Ureter (tissue), 1 donor: ENCODE data around the gene LRCOL1. TPM values are rescaled to one million over a fixed set of nuclear protein-coding genes. Genes with fewer than 3 reads are reported as not detected.
A peak's percentile ranks its signal among the peaks of the same experiment; 100 is the strongest.

ENCODE experiments used
- DNase-seq: peaks from one replicate; pipeline ENCODE4 v3.0.0-alpha.2; 2020; ENCODE audit warnings: low spot score
- total RNA-seq: library from RNA; stranded (reverse); gene quantifications from one replicate; pipeline ENCODE4 v1.2.4, GENCODE V29; 2023
- donor health status: DM: yes; HTN: yes; CAD: no.

LRCOL1 gene
- total RNA-seq, 1 donor from 2014 or later: not detected

GRCh38 chr12:132635076-132635955 is 24.9 kb upstream of the LRCOL1 start:
- DNase-seq: no peak

DNA sequence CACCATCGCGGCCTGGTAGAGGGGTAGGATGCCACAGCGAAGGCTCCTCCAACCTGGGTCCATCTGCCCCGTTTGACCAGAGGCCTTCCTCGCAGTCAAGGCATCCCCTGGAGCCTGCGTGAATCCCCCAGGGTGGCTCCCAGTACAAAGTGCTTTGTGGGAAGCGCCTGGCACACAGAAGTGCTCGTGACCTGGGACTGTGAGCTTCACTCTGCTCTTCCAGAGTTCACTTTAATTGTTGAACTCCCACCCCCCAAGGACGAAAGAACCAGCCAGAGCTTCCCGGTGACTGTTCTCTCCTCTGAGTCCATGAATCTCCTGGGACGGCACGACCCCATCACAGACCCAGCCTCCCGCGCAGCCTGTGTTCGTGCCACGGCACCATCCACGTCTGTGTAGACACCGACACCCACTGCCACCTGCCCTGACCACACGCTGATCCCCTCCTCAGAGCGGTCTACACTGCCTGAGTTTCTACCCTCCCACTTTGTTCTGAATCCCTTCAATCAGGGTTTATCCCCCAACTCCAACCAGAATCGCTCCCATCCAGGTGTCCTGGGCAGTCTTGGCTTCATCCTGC is 24.1 kb upstream of the LRCOL1 start:
- DNase-seq: no peak

- no peak for DNase-seq
These were observed 23.5 kb upstream of the LRCOL1 start for GRCh38 chr12:132633901-132634300.

GRCh38 chr12:132633398-132633797 is 23.0 kb upstream of the LRCOL1 start:
- DNase-seq: no peak

DNA sequence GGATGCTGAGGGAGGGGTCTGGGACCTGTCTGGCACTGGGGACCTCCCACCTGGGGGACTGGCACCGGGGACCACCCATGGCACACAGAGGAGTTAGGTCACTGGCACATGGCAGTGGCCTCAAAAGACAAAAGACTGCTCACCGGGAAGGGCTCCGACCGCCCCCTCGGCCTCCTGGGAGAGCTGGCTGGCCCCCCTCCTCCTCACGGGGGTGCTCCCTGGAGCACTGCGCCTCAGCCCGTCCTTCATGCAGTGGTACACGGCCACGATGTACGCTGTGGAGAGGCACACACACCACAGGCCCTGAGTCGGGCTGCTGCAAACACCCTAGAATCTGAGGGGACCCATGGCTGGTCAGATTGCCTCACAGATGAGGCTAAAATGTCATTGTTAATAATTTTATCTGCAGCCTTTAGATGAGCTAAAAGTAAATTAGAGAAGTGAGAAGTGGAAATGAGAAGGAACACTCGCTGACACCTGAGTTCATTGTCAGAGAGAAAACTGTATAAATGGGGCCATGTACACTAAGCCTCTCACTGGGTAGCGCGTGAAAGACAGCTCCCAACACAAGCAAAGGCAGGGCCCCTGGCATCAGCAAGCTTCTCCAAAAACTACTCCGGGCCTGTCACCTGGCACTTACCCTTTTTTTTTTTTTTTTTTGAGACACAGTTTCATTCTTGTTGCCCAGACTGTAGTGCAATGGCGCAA is 22.3 kb upstream of the LRCOL1 start:
- DNase-seq: no peak

DNA sequence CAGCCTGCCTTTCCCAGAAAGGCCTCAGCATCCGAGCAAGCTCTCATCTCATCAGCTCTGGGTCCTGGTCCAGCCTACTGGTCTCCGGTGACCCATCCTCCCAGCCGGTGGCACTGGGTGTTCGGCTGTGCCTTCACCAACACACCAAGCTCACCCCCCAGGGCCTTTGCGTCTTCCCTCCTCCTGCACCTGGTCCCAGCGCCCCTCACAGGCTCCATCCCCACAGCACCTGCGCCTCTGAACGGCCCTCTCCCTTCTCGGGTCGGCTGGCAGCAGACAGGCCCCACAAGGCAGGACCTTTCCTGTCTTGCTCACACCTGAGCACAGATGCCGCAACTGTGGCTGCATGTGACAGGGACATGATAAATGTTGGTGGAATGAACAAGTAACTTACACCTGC is 21.3 kb upstream of the LRCOL1 start:
- no peak for DNase-seq

- no peak for DNase-seq
These were observed 20.3 kb upstream of the LRCOL1 start for GRCh38 chr12:132630672-132631071.

DNA sequence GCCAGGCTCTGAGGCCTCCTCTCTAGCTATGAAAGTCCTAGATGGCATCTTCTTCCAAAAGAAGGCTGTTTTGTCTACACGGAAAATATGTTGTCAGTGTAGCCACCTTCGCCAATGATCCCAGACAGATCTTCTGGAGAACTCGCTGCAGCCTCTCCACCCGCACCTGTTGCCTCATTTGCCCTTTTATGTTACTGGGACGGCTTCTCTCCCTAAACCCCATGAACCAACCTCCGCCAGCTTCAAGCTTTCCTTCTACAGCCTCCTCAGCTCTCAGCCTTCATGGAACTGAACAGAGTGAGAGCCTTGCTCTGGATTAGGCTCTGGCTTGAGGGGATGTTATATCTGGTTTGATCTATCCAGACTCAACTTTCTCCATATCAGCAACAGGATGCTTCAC is 18.9 kb upstream of the LRCOL1 start:
- no peak for DNase-seq

DNA sequence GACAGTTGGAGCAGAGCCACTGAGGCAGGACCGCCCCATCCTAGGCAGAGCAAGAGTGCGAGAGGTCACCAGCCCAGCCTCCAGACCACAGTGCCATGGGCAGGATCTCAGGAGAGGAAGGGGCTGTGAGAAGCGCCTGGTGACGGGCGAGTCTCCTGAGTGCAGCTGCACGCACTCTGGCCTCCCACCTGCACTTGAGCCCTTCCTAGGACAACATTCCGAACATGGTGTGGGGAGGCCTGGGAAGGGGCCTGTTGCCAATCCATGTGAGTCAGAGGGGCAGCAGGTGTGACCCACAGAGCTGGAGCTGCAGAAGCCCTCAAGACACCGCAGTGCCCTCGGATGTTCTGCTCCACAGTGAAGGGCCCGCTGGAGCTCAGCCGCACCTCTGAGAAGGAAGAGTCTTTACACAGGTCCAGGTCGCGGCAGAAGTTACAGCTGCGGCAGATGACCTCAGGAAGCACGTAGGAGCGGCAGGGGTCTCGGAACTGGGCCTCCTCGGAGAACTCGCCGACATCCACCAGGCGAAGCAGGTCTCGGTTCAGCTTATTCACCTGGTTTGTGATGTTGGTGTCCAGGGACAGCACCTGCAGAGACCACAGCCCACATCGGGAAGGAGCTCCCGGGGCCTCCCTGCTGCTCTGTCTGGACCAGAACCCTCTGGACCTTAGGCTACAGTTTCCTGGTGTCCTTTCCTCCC is 15.5 kb upstream of the LRCOL1 start:
- DNase-seq: no peak

DNA sequence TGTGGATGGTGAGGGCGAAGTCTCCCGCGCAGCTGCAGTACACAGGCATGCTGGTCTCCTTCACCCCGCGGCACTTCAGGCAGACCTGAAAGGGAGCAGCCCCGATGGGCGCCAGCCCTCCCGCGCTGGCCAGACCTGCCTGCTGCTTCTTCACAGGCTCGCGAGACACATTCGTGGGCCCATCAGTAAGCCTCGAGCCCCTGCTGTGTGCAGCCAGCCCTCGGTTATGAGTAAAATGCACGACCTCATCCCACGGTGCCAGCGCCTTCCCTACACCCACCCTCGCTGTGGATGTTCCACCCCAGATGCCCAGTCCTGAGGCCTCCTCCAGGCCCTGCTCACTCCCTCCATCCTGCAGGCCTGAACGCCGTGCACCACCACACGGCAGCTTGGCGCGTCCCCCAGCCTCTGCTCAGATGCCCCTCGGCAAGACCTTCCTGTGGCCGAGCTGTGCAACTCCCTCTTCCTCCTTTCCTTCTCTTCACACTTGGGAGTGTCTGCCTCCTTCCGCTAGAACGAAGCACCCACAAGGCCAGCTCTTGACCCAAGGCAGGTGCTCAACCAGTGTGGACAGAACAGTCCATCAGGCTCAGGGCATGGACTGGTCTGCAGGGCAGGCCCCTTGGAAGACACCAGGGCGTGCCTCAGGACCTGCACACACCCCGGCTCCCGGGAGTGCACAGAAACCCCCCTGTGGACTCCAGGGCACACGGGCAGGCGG is 14.7 kb upstream of the LRCOL1 start:
- DNase-seq: no peak

DNA sequence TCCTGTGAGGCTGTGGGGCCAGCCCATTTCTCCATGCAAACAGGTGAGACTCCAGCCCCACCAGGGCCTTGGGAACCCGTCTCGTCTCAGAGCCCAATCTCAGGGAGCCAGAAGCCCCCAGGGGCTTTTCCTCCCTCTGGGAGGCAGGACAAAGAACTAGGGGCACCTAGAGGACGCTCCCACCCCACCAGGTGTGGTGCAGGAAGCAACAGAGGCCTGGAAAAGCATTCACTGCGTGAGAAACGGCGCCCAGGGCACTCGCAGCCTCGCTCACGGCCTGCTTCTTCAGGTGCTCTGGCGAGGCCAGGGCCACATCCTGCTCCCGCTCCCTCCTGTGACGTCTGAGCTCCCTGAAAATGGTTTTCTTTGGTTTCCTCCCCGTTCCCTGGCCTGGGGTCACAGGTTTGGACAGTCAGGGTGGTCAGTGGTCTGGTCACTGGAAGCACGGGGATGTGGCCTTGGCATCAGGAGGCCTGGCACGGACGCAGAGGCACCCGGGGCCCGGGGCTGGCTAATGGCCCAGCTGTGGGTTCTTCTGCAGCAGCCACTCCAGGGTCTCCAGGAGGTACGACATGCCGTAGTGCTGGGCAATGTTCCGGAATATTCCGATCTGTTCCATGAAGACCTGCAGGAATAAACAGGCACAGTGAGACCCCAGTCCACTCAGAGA is 13.9 kb upstream of the LRCOL1 start:
- DNase-seq: no peak

DNA sequence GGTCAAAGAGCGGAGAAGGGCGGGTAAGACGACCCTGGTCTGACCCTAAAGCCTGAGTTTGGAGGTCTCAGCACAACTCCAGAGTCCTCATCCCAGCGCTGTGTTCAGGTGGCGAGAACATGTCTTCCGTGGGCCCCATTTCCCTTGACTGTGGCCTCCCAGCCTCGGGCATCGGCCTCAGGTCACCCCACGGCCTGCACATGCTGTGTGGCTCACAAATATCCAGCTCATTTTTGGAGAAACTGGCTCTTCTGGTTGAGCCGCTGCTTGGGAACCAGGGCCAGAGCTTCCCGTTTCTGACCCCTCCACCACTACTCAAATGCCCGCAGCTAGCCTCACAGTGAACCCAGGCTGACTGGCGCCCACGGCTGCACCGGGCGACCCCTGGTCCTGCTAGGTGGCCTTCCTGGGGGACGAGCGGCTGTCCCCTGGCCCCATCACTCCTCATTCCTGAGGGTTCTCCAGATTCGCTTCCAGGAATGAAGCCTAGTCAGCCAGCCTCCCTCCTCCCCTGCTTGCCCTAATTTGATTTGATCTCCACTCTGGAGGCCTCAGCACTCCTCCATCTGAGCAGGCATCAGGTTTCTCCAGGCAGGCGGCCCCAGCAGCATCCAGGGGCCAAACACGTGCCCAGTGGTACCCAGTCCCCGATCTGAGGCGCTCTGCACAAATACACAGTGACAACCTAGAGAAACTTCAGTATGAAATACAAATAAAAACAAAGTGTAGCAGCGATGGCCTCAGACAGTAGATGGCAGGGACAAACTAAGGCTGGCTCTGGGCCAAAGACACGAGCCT is 12.9 kb upstream of the LRCOL1 start:
- peak; percentile 69 for DNase-seq

DNA sequence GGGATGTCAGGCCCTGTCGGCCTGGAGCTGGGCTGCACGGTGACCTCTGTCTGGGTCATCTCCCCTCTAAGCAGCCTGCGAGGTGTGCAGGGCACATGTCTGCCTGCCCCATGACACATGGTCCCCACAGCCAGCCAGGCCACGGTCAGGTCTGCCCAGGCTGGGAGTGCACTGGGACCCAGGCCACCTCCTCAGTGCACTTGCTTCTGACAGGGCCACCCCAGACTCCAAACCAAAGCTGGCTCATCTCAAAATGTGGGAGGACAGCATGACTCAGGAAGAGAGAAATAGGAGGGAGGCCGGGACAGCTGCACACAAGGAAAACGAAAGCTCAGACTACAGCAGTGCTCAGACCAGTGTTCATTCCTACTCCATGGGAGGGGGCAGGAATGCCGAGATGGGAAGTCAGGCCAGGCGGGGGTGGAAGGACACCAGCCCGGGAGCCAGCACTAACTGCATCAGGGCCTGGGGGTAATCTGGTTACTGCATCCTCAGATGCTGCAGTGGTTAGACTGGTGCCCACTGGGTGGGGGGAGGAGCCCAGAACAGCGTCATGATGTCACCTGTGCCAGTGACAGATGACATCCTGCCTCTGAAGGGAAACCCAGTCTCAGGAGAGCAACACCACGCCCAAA is 12.2 kb upstream of the LRCOL1 start:
- DNase-seq: no peak

DNA sequence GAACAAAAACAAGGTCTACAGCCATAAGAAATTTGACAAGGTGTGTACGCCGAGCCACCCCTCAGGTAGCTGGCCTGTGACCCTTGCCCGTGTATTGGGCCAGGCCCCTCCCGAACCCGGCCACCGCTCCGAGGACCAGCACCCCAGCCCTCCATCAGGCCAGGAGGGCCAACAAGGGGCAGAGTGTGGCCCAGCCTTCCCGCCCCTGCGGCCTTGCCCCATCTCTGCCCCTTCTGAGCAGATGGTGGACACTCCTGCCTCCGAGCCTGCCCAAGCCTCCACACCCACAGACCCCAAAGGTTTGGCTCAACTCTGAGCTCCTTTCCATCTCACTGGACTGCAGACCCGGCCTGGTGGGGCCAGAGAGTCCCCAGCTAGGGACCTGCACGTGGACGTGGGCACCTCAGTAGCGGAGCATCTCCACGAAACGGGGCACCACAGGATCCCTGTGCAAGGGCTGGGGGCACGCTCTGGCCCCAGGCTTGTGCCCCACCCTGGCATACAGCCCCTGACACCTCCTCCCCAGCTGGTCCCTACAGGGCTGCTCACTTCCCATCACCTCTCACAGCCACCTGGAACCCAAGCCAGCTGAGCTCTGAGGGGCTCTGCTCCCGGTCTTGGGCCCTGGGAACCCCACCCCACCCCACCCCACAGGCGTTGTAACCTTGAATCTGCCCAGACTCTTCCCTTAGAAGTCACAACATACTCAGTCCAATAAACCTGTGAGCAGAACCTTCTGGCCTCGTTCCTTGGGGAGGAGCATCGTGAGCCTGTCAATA is 11.5 kb upstream of the LRCOL1 start:
- DNase-seq: no peak

- peak; percentile 40 for DNase-seq
These were observed 10.7 kb upstream of the LRCOL1 start for GRCh38 chr12:132620899-132621656.

- DNase-seq: no peak
These were observed 9.9 kb upstream of the LRCOL1 start for GRCh38 chr12:132620113-132620898.
